ENCODE results near the gene CNTNAP5.

The CNTNAP5 gene

DNA sequence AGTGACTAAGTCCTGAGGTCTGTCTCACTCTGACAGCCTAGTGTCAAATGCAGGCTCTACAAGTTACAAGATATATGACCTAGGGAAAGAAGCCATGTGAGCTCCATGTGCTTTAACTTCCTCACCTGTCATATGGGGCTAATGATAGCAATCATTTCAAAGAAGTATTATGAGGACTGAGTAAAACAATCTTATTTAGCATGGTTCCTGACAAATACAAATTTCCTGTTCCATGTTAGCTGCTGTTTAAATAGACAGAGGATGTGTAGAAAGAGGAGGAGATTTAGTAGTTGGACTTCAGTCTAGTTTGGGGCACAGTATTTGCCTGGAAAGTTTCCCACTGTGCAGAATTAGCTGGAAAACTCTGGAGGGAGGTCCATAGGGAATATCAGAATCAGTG lies 545.8 kb downstream of the CNTNAP5 start:
- no peak for DNase-seq

DNA sequence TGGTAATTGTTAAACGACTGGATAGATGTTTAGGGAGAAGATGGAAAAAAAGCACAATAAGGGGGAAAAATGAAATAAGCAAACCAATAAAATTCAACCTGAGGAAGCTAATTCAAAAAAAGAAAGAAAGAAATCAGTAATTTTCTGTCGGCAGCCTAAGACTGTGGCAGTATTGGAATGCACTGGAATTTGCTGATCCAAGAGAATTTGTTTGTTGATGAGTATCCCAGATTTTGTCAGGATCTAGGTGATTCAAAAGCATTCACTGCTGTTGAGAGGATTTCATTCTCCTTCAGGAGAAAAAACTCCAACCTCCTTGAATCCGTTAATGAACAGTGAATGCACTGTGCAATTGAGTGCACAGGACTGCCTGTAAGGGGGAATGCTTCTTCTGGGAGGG lies 546.7 kb downstream of the CNTNAP5 start:
- DNase-seq, result no peak

DNA sequence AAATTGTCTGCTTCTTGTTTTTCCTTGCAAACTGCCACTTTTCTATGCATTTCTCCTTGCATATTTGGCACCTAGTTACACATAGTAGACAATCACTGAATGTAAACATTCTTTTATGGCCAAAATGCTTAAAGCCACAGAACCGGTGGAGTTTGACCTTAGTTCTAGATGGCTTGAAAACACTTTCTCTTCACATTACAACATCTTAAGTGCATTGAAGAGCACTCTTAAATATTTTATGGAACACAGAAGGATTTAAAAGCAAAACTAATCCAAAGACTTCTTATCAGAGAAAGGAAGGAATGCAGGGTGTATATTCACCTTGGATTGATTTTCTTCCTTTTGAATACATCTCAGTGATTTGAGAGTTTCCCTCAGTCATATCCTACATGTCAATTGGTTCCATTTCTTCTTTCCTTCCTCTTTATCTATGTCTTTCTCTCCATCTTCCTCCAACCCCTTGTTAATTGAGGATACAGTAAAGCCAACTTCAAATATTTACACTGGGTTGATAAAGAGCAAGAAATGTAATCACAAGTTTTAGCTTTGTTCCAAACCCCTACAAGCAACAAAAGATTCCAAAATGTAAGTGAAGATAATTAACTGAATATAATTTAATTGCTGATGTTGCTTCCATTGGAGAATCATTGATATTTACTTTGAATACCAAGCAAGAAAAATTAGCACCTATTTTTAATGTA lies 548.0 kb downstream of the CNTNAP5 start:
- DNase-seq, result no peak

DNA sequence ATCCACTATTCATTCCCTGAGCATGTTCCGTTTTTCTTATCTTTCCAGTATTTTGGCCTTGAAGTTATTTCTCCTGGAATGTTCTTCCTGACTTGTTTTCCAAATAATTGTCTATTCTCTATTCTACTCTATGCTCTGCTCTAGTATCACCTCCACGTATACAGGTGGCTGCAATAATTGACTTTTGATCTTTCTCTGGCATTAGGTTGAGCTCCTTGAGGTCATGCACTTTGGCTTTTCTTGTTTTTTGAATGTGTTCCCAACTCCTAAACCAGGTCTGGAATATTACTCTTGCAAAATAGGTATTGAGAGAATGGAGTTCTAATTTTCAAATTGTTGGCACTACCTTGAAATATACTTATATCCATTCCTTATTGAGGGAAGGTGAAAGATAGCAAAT lies 550.4 kb downstream of the CNTNAP5 start:
- no peak for DNase-seq

DNA sequence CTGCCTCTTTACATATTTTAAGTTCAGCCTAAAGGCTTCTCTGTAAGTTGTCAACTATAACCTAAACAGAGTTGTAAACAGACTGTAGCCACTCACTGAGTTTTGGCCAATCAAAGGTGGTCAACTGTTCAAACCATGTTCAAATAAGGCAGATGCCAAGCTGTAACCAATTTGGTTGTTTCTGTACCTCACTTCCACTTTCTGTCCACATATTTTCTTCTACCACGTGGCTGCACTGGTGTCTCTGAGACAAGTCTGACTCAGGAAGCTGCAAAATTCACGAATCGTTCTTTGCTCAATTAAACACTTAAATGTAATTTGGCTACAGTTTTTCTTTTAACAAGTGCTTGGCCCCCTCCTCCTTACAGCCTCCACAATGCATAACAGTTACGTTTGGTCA lies 555.2 kb downstream of the CNTNAP5 start:
- DNase-seq, result no peak

DNA sequence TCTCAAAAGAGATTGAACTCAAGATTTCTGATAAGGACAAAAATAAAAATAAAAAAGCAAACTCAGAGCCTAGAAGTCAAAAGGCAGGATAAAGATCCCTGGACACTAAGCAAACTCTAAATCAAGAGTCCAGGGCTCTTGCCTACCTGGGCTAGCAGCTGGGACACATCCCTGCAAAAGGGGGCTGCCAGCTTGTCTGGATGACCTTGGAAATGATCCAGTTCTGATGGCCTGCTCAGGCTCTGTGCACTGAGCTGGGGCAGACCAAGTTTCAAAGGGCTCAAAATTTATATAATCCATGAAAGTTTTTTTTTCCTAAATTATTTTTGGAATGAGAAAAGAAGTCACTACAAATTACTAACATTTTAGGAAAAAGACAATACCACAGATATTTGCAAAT lies 557.3 kb downstream of the CNTNAP5 start:
- no peak for DNase-seq

DNA sequence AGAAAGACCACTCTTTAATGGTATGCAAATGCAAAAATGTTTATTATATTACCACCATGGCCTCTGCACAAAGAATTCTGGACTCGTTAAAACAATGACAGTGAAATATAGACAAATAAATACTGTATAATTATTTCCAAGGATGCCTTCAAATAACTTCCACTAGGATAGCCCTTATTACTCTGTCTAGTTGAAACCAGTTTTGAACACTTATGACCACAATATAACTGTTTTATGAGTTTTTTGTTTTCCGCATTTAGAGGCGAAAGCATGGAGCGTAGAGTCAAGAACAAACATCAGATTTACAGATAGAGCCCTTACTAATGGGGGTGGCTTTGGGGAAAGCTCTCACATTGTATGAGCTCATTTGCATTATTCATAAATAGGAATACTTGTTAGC lies 559.5 kb downstream of the CNTNAP5 start:
- DNase-seq, result no peak

DNA sequence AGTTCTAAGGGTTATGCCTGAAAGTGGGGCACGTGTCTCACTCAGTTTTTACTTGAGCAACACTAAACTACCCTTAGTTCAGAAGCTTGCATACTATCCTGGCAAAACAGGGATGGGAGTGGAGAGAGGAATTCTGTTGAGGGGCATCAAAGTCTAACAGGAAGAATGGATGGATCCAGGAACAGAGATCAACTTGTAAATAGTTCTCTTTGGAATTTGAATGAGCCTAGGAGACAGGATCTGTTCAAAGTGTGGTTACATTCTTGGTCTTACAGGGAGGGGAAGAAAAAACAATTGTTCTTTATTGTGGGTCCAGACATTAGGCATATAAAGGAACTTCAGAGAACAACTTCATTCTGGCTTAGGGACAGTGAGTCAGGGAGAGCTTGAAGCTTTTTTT lies 560.2 kb downstream of the CNTNAP5 start:
- no peak for DNase-seq

DNA sequence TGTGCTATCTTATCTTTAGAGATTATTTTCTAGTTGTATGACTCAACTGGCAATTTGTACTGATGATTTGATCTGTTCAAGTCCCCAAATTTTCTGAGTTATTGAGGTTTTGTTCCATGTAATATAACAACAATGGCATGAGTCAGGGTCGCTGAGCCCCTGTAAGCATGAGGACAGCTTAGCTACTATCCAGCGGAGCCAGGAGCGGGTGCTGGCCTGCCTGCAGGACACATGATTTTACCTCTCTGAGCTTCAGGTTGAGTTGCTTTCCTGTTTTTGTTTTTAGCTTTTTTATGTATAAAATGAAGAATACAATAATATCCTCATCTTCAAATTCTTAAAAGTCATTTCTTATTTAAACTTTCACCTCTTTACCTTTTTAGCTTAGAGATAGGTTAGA lies 561.1 kb downstream of the CNTNAP5 start:
- no peak for DNase-seq

DNA sequence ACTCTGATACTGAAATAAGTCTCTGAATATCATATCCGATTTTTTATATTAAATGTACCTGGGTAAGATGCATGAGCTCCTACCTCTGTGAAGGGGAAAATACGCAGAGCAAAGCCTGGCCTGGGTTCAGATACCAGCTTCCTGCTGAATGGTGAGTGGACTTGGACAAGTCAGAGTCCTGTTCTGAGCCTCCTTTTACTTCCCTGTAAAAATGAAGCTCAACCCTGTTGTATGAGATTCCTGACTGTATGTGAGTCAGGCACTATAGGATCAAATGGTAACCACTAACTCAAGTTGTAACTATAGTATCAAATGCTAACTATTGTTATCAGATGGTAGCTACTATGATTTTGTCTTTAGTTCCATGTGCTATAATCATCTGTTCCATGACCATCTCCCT lies 561.7 kb downstream of the CNTNAP5 start:
- DNase-seq, result no peak

DNA sequence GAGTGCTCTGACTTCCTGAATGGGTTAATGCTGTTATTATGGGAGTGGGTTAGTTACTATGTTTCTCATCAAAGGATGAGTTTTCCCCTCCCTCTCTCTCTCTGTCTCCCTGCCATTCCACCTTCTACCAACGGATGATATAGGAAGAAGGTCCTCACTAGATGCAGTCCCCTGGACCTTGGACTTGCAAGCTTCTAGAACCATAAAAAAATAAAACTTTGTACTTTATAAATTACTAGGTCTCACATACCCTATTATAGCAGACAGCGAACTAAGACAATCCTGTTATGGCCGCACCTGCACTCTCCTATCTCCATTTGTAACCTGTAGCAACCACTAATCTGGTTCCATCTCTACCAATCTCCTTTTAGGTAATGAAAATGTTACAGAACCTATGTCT lies 564.9 kb downstream of the CNTNAP5 start:
- no peak for DNase-seq

DNA sequence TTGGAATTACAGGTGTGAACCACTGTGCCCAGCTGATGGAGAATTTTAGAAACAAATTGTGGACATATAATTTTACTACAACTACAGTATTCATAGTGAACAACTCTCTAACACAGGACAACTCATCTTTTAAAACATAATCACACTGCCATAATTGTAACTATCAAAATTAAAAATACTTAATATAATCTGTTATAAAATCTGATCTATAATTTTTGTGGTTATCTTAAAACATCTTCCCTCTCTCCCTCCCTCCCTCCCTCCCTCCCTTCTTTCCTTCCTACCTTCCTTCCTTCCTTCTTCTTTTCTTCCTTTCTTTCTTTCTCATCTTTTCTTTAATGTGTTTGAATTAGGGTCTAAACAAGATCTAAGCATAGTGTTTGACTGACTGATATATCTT lies 577.7 kb downstream of the CNTNAP5 start:
- no peak for DNase-seq

DNA sequence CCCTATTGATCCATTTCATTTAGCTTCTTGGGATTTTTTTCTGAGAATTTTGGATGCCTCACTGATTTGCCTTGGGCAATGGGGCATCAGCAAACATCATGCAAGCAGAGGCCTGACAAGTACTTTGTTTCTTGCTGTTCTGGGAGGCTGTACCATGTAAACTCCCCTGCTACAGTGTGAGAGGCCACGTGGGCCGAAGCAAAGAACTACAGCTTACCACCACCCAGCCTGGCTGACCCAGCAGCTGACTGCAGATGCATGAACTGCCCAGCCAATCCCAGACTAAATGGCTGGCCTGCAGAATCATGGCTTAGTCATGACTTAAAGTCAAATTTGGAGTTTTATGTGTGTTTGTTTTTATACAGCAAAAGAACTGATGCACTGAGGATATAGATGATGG lies 579.9 kb downstream of the CNTNAP5 start:
- no peak for DNase-seq

DNA sequence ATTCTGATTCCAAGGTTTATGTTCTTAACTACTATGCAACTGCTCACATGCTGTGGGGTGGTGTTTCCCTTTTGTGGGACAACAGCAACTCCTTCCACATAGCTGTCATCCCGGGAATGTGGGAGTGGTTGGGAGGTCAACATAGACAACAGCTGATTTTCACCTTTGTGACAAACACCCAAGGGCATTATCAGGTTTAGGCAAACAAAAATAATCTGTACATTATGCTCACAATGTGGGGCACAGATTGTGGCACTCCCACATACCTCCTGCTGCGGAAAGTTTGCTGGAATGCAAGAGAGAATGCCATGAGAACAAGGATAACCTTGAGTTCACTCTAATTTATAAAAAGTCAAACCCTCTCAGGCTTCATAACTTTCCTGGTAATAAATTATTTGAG lies 582.6 kb downstream of the CNTNAP5 start:
- DNase-seq, result no peak

DNA sequence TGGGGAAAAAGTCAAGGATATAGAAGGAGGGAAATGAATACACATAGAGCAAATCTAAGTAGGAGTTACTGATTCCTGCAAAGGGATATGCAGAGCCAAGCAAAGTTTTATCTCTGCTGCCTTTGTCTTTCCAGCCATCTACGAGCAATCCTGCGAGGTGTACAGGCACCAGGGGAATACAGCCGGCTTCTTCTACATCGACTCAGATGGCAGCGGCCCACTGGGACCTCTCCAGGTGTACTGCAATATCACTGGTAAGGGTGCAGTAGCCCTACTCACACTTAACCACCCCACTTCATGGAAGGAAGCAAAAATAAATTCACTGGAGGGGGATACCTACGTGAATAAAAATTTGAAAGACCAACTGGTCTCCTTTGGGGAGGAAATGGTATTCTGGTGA lies 584.6 kb downstream of the CNTNAP5 start:
- no peak for DNase-seq

DNA sequence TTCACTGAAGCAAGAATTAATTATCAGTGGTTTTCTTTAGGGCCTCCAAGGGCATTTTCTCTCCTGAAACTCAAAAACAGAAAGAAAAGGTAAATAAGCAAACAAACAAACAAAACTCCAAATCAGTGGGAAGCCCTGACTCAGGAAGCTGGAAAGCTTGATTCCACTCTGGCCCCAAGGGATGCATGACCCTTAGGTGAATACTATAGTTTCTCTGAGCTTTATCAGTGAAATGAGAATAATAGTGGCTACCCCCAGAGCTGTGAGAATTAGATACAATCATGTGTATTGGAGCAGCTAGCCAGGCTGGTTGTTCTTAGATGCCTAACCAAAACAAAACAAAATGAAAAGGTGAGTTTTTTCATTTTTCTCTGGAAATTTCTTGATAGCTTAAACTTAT lies 585.1 kb downstream of the CNTNAP5 start:
- no peak for DNase-seq

DNA sequence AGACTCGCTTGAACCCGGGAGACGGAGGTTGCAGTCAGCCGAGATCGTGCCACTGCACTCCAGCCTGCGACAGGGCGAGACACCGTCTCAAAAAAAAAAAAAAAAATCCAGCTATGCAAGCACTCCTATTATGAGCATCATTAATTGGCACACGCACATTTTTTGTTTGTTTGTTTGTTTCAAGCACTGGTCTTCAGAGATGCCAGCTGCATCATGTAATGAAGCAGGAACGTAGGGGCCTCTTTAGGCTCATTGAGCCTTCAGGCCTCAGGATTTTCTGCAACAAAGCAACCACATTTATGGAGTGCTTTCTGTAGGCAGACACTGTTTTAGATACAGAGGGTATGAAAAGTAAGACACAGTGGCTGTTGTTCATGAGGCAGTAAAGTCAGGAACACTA lies 585.8 kb downstream of the CNTNAP5 start:
- DNase-seq, result no peak

DNA sequence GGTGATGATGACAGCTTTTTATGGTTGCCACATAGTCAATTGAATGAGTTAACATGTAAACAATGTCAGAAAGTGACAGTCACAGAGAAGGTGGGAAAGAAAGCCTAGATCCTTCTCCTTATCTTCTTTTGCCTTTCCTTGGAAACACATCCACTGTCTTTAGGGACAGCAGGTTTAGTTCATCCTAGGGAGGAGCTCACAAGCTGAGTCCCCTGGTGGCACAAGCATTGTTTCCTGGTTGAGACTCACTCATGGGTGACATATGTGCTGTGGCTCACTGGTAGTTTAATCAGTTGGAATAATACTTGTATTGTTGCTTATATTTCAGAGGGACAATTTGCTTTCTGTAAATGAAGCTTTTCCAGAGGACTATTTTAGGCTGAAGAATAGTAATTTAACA lies 598.5 kb downstream of the CNTNAP5 start:
- no peak for DNase-seq

DNA sequence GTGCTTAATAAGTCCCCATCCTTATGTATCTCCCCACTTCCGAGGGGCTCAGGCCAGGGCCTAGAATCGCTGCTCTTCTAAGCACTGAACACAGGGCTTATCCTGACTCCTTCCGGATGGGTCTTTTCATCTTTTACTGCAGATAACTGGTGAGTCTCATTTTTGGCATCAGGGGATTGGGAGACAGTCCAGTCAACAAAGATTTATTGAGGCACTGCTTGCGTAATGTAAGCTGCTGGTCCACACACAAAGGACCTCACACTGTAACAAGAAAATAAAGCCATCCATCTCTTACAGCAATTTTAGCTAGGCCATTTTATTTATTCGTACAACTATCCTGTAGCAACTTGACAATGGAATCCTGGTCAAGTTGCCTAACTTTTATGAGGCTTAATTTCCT lies 600.5 kb downstream of the CNTNAP5 start:
- DNase-seq, result no peak

DNA sequence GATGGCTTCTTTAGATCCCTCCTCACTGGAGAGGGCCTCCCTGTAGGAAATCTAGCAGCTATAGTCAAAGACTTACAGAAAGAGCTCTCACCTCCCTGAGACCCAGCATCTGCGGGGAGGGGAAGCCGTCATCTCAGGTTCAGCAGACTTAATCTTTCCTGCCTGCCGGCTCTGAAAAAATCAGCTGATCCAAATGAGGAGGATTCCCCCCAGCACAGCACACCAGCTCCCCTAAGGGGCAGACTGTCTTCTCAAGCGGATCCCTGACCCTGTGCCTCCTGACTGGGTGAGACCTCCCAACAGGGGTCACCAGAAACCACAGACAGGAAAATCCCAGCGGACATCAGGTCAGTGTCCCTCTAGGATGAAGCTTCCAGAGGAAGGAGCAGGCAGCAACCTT lies 601.9 kb downstream of the CNTNAP5 start:
- no peak for DNase-seq

DNA sequence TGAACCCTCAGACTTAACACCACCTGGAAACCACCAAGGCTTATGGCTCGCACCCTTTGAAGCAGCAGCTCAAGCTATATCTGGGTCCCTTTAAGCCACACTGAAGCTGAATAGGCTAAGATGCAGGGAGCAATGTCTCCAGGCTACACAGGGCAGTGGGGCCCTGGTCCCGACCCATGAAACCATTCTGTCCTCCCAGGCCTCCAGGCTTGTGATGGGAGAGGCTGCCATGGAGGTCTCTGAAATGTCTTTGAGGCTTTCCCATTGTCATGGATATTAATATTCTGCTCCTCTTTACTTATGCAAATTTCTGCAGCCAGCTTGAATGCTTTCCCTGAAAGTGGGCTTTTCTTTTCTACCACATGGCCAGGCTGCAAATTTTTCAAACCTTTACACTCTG lies 608.7 kb downstream of the CNTNAP5 start:
- no peak for DNase-seq

DNA sequence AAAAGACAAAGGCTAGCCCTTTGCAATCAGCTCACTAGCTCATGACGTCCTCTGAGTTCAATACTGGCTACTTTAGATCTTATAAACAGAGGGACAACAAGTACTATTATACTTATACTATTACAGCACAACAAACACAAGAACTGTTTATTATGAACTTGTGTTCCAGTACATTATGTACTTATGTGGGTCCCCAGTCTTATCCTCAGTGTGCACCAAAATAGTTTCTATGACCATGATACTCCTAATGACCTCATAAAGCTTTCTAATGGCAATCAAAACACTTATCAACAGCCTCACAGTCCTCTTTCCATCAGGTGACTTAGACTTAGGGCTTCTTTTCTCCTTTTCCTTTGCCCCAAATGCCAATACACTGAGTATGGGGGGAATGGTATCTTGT lies 614.4 kb downstream of the CNTNAP5 start:
- DNase-seq, result no peak

DNA sequence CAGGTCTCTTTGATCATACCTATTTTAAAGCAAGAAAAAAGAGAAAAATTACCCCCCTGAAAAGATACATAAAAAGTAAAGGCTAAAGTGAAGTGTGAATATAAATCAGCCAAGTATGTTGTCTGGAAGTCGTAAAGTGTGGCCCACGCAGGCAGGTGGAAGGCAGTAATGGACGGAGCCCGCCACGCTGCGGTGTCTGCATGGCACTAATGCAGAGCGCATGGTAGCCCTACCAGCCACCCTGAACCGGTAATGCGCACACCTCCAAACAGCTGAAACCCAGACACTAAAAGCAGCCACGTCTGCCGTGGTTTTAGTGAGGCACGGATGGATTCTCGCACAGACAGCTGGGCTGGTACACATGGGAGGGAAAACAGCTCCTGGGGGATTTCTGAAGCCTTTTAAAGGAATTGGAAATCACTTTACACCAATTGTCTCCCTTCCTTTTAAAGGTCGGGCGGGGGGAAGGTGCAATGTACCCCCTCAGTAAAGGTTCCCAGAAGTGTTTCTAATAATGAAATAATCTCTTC lies 615.2 kb downstream of the CNTNAP5 start:
- DNase-seq, result no peak

DNA sequence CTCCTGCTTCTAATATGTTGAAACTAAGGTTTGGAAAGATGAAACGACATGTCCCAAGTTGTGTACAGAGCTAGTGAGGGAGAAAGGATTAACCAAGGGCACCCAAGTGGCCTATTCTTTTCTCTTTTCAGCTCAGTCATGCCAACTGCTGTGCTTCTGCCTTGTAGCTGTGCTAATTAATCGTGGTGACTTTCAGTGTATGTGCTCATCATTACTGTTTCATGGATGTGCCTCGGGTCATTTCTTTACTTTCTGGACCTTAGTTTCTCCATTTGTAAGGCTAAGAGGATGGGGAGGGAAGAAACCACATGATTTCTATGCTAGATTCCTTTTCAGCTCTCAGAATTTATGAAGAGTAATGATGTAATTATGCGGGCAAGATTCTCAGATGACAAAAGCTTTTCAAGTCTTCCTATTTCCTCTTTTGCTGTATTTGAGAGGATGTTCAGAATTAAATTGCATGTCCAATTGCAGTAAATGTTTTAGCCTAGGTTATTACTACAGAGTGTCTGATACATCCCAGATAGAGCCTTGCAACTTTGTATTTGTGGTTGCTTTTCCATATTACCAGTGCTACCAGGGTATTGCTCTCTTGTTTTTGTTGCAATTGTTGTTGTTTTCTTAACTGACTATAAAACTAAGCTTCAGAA lies 621.2 kb downstream of the CNTNAP5 start:
- DNase-seq, result no peak

DNA sequence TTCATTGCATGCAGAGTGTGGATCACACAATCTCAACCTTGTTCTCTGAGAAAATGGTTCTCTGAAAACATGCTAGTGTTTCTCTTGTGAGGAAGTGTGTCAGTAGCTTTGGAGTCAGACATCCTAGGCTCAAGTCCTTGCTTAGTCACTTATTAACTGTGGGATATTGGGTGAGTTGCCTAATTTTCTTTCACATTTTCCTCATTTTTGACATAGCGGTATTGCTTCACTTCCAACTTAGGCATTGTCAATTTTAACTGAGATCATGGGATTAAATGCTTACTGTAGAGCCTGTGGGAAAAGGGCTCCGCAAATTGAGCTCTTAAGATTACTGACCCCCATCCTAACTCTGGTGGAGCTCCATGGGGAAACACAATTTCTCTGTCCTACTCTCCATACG lies 622.2 kb downstream of the CNTNAP5 start:
- no peak for DNase-seq
